ENCODE results near the gene CDH3.

DNA sequence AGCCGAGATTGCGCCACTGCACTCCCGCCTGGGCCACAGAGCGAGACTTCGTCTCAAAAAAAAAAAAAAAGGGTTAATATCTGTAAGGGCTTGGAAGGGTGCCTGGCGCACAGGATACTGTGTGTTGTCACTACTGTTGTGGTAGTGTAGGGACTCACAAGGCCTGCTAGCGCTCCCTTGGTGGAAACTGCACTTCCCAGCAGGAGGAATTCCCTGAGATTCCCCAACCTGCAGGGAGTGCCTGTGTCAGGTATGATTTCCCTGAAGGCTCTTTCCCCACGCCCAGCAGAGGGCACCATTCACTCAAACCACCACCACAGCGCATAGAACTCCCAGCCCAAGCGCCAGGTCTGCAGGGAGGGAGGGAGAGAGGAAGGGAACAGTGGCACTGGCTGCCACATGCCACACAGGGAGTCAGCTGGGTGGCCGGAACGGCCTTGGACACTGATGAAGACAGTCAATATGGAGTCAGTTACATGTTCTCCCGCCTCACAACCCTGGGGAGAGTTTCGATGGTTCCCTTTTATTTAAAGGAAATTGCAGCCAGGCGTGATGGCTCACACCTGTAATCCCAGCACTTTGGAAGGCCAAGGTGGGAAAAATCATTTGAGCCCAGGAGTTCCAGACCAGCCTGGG lies 59.2 kb downstream of the CDH3 start:
- no peak for TF ChIP-seq CSDC2 (CRISPR knock-in tag; IDR thresholded peaks at IDR 0.05)
- TF ChIP-seq SNAI2 (CRISPR knock-in tag; IDR thresholded peaks at IDR 0.05) = no peak
- TF ChIP-seq ZFP3 (CRISPR knock-in tag; IDR thresholded peaks at IDR 0.05) = no peak
- TF ChIP-seq, protein P1, sequence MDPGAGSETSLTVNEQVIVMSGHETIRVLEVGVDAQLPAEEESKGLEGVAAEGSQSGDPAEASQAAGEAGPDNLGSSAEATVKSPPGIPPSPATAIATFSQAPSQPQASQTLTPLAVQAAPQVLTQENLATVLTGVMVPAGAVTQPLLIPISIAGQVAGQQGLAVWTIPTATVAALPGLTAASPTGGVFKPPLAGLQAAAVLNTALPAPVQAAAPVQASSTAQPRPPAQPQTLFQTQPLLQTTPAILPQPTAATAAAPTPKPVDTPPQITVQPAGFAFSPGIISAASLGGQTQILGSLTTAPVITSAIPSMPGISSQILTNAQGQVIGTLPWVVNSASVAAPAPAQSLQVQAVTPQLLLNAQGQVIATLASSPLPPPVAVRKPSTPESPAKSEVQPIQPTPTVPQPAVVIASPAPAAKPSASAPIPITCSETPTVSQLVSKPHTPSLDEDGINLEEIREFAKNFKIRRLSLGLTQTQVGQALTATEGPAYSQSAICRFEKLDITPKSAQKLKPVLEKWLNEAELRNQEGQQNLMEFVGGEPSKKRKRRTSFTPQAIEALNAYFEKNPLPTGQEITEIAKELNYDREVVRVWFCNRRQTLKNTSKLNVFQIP (CRISPR knock-in tag; IDR thresholded peaks at IDR 0.05; ENCODE audit: borderline replicate concordance, low read depth) = no peak
- TF ChIP-seq ARNTL (CRISPR knock-in tag; IDR thresholded peaks at IDR 0.05; ENCODE audit: borderline replicate concordance, low read depth) = no peak
- no peak for TF ChIP-seq CSRNP3 (CRISPR knock-in tag; IDR thresholded peaks at IDR 0.05)
- TF ChIP-seq, protein P2, sequence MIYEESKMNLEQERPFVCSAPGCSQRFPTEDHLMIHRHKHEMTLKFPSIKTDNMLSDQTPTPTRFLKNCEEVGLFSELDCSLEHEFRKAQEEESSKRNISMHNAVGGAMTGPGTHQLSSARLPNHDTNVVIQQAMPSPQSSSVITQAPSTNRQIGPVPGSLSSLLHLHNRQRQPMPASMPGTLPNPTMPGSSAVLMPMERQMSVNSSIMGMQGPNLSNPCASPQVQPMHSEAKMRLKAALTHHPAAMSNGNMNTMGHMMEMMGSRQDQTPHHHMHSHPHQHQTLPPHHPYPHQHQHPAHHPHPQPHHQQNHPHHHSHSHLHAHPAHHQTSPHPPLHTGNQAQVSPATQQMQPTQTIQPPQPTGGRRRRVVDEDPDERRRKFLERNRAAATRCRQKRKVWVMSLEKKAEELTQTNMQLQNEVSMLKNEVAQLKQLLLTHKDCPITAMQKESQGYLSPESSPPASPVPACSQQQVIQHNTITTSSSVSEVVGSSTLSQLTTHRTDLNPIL (CRISPR knock-in tag; IDR thresholded peaks at IDR 0.05; ENCODE audit: low read depth) = no peak
- TF ChIP-seq, protein P3, sequence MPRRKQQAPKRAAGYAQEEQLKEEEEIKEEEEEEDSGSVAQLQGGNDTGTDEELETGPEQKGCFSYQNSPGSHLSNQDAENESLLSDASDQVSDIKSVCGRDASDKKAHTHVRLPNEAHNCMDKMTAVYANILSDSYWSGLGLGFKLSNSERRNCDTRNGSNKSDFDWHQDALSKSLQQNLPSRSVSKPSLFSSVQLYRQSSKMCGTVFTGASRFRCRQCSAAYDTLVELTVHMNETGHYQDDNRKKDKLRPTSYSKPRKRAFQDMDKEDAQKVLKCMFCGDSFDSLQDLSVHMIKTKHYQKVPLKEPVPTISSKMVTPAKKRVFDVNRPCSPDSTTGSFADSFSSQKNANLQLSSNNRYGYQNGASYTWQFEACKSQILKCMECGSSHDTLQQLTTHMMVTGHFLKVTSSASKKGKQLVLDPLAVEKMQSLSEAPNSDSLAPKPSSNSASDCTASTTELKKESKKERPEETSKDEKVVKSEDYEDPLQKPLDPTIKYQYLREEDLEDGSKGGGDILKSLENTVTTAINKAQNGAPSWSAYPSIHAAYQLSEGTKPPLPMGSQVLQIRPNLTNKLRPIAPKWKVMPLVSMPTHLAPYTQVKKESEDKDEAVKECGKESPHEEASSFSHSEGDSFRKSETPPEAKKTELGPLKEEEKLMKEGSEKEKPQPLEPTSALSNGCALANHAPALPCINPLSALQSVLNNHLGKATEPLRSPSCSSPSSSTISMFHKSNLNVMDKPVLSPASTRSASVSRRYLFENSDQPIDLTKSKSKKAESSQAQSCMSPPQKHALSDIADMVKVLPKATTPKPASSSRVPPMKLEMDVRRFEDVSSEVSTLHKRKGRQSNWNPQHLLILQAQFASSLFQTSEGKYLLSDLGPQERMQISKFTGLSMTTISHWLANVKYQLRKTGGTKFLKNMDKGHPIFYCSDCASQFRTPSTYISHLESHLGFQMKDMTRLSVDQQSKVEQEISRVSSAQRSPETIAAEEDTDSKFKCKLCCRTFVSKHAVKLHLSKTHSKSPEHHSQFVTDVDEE (CRISPR knock-in tag; IDR thresholded peaks at IDR 0.05) = no peak
- no peak for TF ChIP-seq PATZ1 (CRISPR knock-in tag; IDR thresholded peaks at IDR 0.05; ENCODE audit: borderline replicate concordance)
- TF ChIP-seq TOX (CRISPR knock-in tag; IDR thresholded peaks at IDR 0.05; ENCODE audit: borderline replicate concordance) = no peak
- TF ChIP-seq ISL1 (CRISPR knock-in tag; IDR thresholded peaks at IDR 0.05) = no peak

Data from SK-N-SH treated with all-trans-retinoic acid at 6 μM for 48 hours (cell line).